WTC11 (cell line): ENCODE results near the gene FARSA. TPM values are rescaled to one million over a fixed set of nuclear protein-coding genes. Genes with fewer than 3 reads are reported as not detected.
"Not testable (repeated sequence)": the region's sequence is repeated elsewhere in the genome, so short reads cannot be mapped to it uniquely, and the experiment has no call there.

Experiments
- ATAC-seq: fragments of 200-7000 bp; cut with Tn5 transposase; 2 replicates; pipeline ENCODE4 v1.10.0; 2021; ENCODE audit warnings: mild to moderate bottlenecking, moderate library complexity
- CTCF ChIA-PET: fragments of 300-600 bp; sonication (Branson Sonifier 250); formaldehyde crosslinking; loops from one replicate; lab custom pipeline; 2021; ENCODE audit warnings: antibody characterized with exemption; lab: Charles Lee
- POLR2A ChIA-PET: fragments of 350-600 bp; sonication (Branson Sonifier 250); formaldehyde crosslinking; loops from one replicate; lab custom pipeline; 2021; ENCODE audit warnings: antibody characterized with exemption; lab: Charles Lee
- DNase-seq: peaks from one replicate; pipeline ENCODE4 v3.0.0; 2021; ENCODE audit warnings: low spot score
- H3K27ac Mint-ChIP-seq: 2 replicates; pipeline ENCODE4 v1.8.0; 2021; ENCODE audit warnings: mixed read lengths
- H3K27me3 Mint-ChIP-seq: 2 replicates; pipeline ENCODE4 v1.8.0; 2021; ENCODE audit warnings: low read depth, mild to moderate bottlenecking, moderate library complexity, mixed read lengths
- H3K36me3 Mint-ChIP-seq: 2 replicates; pipeline ENCODE4 v1.8.0; 2021; ENCODE audit warnings: mixed read lengths
- H3K4me1 Mint-ChIP-seq: 2 replicates; pipeline ENCODE4 v1.8.0; 2022; ENCODE audit warnings: mixed read lengths
- H3K4me3 Mint-ChIP-seq: 2 replicates; pipeline ENCODE4 v1.8.0; 2021; ENCODE audit warnings: mild to moderate bottlenecking, moderate library complexity, mixed read lengths
- H3K9me3 Mint-ChIP-seq: 2 replicates; pipeline ENCODE4 v1.8.0; 2021; ENCODE audit warnings: mixed read lengths
- ATF3 ChIP-seq: sonication (generic); formaldehyde crosslinking; conservative IDR thresholded peaks from 2 replicates; pipeline ENCODE4 v1.8.1; 2022; ENCODE audit warnings: mild to moderate bottlenecking, missing genetic modification reagents
- E2F5 ChIP-seq: sonication (generic); formaldehyde crosslinking; IDR thresholded peaks from 2 replicates; pipeline ENCODE4 v1.8.1; 2022; ENCODE audit warnings: mild to moderate bottlenecking, moderate library complexity, missing genetic modification reagents
- FOXK1 ChIP-seq: sonication (generic); formaldehyde crosslinking; IDR thresholded peaks from 2 replicates; pipeline ENCODE4 v1.8.0; 2022; ENCODE audit warnings: mild to moderate bottlenecking, moderate library complexity, missing genetic modification reagents
- FOXP4 ChIP-seq: sonication (generic); formaldehyde crosslinking; IDR thresholded peaks from 2 replicates; pipeline ENCODE4 v1.8.0; 2022; ENCODE audit warnings: mild to moderate bottlenecking, missing genetic modification reagents
- GTF2I ChIP-seq: fragments of 250-450 bp; sonication (Bioruptor Pico); conservative IDR thresholded peaks from 2 replicates; pipeline ENCODE4 v1.4.0; 2021; ENCODE audit warnings: mild to moderate bottlenecking
- JAZF1 ChIP-seq: fragments of 250-450 bp; sonication (Bioruptor Pico); IDR thresholded peaks from 2 replicates; pipeline ENCODE4 v1.9.0; 2021; ENCODE audit warnings: moderate library complexity, mild to moderate bottlenecking, inconsistent platforms
- NFATC4 ChIP-seq: fragments of 250-450 bp; sonication (Bioruptor Pico); IDR thresholded peaks from 2 replicates; pipeline ENCODE4 v1.9.0; 2021; ENCODE audit warnings: mild to moderate bottlenecking
- NFYB ChIP-seq: sonication (generic); formaldehyde crosslinking; conservative IDR thresholded peaks from 2 replicates; pipeline ENCODE4 v1.8.0; 2022; ENCODE audit warnings: low read depth, missing genetic modification reagents
- OVOL2 ChIP-seq: fragments of 250-450 bp; sonication (Bioruptor Pico); IDR thresholded peaks from 2 replicates; pipeline ENCODE4 v1.9.0; 2021; ENCODE audit warnings: mild to moderate bottlenecking, borderline replicate concordance
- SMAD3 ChIP-seq: sonication (generic); formaldehyde crosslinking; IDR thresholded peaks from 2 replicates; pipeline ENCODE4 v1.8.0; 2022; ENCODE audit warnings: missing genetic modification reagents, mild to moderate bottlenecking, borderline replicate concordance
- SMAD4 ChIP-seq: sonication (generic); formaldehyde crosslinking; IDR thresholded peaks from 2 replicates; pipeline ENCODE4 v1.8.0; 2022; ENCODE audit warnings: mild to moderate bottlenecking, missing genetic modification reagents
- ZBTB43 ChIP-seq: sonication (generic); formaldehyde crosslinking; IDR thresholded peaks from 2 replicates; pipeline ENCODE4 v1.8.1; 2023; ENCODE audit warnings: mild to moderate bottlenecking, missing genetic modification reagents
- ZMAT4 ChIP-seq: fragments of 250-450 bp; sonication (Bioruptor Pico); IDR thresholded peaks from 2 replicates; pipeline ENCODE4 v1.9.0; 2021; ENCODE audit warnings: mild to moderate bottlenecking
- ZNF281 ChIP-seq: sonication (generic); formaldehyde crosslinking; IDR thresholded peaks from 2 replicates; pipeline ENCODE4 v1.8.0; 2023; ENCODE audit warnings: mild to moderate bottlenecking, missing genetic modification reagents
- ZNF396 ChIP-seq: fragments of 250-450 bp; sonication (Bioruptor Pico); IDR thresholded peaks from 2 replicates; pipeline ENCODE4 v1.8.0; 2021; ENCODE audit warnings: mild to moderate bottlenecking, moderate library complexity, borderline replicate concordance
- ZNF416 ChIP-seq: fragments of 250-450 bp; sonication (Bioruptor Pico); IDR thresholded peaks from 2 replicates; pipeline ENCODE4 v1.9.0; 2021; ENCODE audit warnings: mild to moderate bottlenecking, inconsistent platforms
- ZNF532 ChIP-seq: fragments of 250-450 bp; sonication (Bioruptor Pico); IDR thresholded peaks from 2 replicates; pipeline ENCODE4 v1.9.0; 2021; ENCODE audit warnings: mild to moderate bottlenecking, borderline replicate concordance
- ZNF671 ChIP-seq: fragments of 250-450 bp; sonication (Bioruptor Pico); IDR thresholded peaks from 2 replicates; pipeline ENCODE4 v1.8.0; 2021; ENCODE audit warnings: mild to moderate bottlenecking
- ZSCAN18 ChIP-seq: fragments of 250-450 bp; sonication (Bioruptor Pico); IDR thresholded peaks from 2 replicates; pipeline ENCODE4 v2.1.2; 2022; ENCODE audit warnings: mild to moderate bottlenecking, moderate library complexity
- total RNA-seq: library from RNA; stranded (reverse); gene quantifications from 3 replicates; pipeline ENCODE4 v1.2.3, GENCODE V29; 2021

Gene FARSA
- total RNA-seq, 1 experiment from 2014 or later = 108 TPM

GRCh38 chr19:12890299-12890786 lies 43.2 kb downstream of the FARSA start:
- peaks cover 22% of the 10 kb centered on the region for H3K4me1 Mint-ChIP-seq
- peaks cover 20% of the 10 kb centered on the region for H3K36me3 Mint-ChIP-seq
- not testable (repeated sequence) for ATAC-seq, H3K9me3 Mint-ChIP-seq, DNase-seq
- peak overlapping the region; percentile 99 for H3K4me3 Mint-ChIP-seq
- H3K27me3 Mint-ChIP-seq = peaks cover 20% of the 10 kb centered on the region
- peak overlapping the region; percentile 96 for H3K27ac Mint-ChIP-seq
- TF ChIP-seq NFATC4 (CRISPR knock-in tag) (0 out of 2 replicates have a peak, but pooled peaks have one; percentile 49), ZNF671 (CRISPR knock-in tag) (0 out of 2 replicates have a peak, but pooled peaks have one; percentile 38)
- POLR2A ChIA-PET = interaction anchor here (0.6 to 2.4 kb wide), 23 partner anchors 8 to 1658 kb away, joined by 3 to 27 read pairs (median 4); partner anchors contain the start of genes CALR, DNASE2, FARSA and GET3
- CTCF ChIA-PET = interaction anchor here (0.6 to 3.4 kb wide), 18 partner anchors 8 to 211 kb away, joined by 3 to 33 read pairs (median 4); partner anchors contain the start of genes FARSA and RAD23A

GRCh38 chr19:12888006-12888603 lies 45.4 kb downstream of the FARSA start:
- H3K4me1 Mint-ChIP-seq = peaks cover 22% of the 10 kb centered on the region
- H3K27me3 Mint-ChIP-seq = peaks cover 41% of the 10 kb centered on the region
- H3K27ac Mint-ChIP-seq = no peak overlapping the region
- no peak for DNase-seq
- no peak for ATAC-seq
- POLR2A ChIA-PET = no interaction called here
- TF ChIP-seq ZNF281 (CRISPR knock-in tag) (no peak), SMAD3 (CRISPR knock-in tag) (no peak), ZNF416 (CRISPR knock-in tag) (no peak), ZNF532 (no peak), ZNF396 (CRISPR knock-in tag) (no peak), ATF3 (CRISPR knock-in tag) (no peak), JAZF1 (CRISPR knock-in tag) (no peak), FOXK1 (CRISPR knock-in tag) (no peak), ZSCAN18 (CRISPR knock-in tag) (no peak), GTF2I (CRISPR knock-in tag) (no peak), ZMAT4 (no peak), NFATC4 (CRISPR knock-in tag) (no peak), ZBTB43 (CRISPR knock-in tag) (no peak), NFYB (no peak), E2F5 (no peak), SMAD4 (no peak), OVOL2 (CRISPR knock-in tag) (no peak), FOXP4 (CRISPR knock-in tag) (no peak)
- peaks cover 10% of the 10 kb centered on the region; the same call in 1 of the 2 replicates for H3K36me3 Mint-ChIP-seq
- H3K4me3 Mint-ChIP-seq = no peak overlapping the region
- peaks cover 5% of the 10 kb centered on the region for H3K9me3 Mint-ChIP-seq
- CTCF ChIA-PET = interaction anchor here (1.0 to 1.1 kb wide), 3 partner anchors 40 to 216 kb away, joined by 3 read pairs; no protein-coding TSS in a partner anchor
